ENCODE data around the gene SLC15A4.
"Not testable (repeated sequence)": the region's sequence is repeated elsewhere in the genome, so short reads cannot be mapped to it uniquely, and the experiment has no call there.

Gene SLC15A4

GRCh38 chr12:128852026-128852698 lies 28.4 kb upstream of the SLC15A4 start:
- no peak for ATAC-seq
- TF ChIP-seq TOX (CRISPR knock-in tag; IDR thresholded peaks at IDR 0.05; ENCODE audit: borderline replicate concordance), result no peak
- no peak for TF ChIP-seq ZNF70 (CRISPR knock-in tag; IDR thresholded peaks at IDR 0.05)
- TF ChIP-seq ZNF565 (CRISPR knock-in tag; conservative IDR thresholded peaks at IDR 0.05; ENCODE audit: low read depth), result no peak
- no peak for TF ChIP-seq ZNF8 (CRISPR knock-in tag; IDR thresholded peaks at IDR 0.05)
- TF ChIP-seq ISL1 (CRISPR knock-in tag; IDR thresholded peaks at IDR 0.05), result no peak
- TF ChIP-seq GLIS3 (CRISPR knock-in tag; IDR thresholded peaks at IDR 0.05), result no peak
- no peak for TF ChIP-seq CSRNP3 (CRISPR knock-in tag; IDR thresholded peaks at IDR 0.05)
- TF ChIP-seq, protein P1, sequence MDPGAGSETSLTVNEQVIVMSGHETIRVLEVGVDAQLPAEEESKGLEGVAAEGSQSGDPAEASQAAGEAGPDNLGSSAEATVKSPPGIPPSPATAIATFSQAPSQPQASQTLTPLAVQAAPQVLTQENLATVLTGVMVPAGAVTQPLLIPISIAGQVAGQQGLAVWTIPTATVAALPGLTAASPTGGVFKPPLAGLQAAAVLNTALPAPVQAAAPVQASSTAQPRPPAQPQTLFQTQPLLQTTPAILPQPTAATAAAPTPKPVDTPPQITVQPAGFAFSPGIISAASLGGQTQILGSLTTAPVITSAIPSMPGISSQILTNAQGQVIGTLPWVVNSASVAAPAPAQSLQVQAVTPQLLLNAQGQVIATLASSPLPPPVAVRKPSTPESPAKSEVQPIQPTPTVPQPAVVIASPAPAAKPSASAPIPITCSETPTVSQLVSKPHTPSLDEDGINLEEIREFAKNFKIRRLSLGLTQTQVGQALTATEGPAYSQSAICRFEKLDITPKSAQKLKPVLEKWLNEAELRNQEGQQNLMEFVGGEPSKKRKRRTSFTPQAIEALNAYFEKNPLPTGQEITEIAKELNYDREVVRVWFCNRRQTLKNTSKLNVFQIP (CRISPR knock-in tag; IDR thresholded peaks at IDR 0.05; ENCODE audit: borderline replicate concordance, low read depth), result no peak
- TF ChIP-seq TSHZ2 (CRISPR knock-in tag; IDR thresholded peaks at IDR 0.05), result no peak
- no peak for TF ChIP-seq CSDC2 (CRISPR knock-in tag; IDR thresholded peaks at IDR 0.05)
- TF ChIP-seq TCF4 (CRISPR knock-in tag; IDR thresholded peaks at IDR 0.05; ENCODE audit: borderline replicate concordance), result no peak
- no peak for TF ChIP-seq ZFP3 (CRISPR knock-in tag; IDR thresholded peaks at IDR 0.05)
- TF ChIP-seq, protein P2, sequence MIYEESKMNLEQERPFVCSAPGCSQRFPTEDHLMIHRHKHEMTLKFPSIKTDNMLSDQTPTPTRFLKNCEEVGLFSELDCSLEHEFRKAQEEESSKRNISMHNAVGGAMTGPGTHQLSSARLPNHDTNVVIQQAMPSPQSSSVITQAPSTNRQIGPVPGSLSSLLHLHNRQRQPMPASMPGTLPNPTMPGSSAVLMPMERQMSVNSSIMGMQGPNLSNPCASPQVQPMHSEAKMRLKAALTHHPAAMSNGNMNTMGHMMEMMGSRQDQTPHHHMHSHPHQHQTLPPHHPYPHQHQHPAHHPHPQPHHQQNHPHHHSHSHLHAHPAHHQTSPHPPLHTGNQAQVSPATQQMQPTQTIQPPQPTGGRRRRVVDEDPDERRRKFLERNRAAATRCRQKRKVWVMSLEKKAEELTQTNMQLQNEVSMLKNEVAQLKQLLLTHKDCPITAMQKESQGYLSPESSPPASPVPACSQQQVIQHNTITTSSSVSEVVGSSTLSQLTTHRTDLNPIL (CRISPR knock-in tag; IDR thresholded peaks at IDR 0.05; ENCODE audit: low read depth), result no peak
- TF ChIP-seq PPARA (CRISPR knock-in tag; IDR thresholded peaks at IDR 0.05; ENCODE audit: borderline replicate concordance), result no peak

- not testable (repeated sequence) for ATAC-seq
These were observed 27.7 kb upstream of the SLC15A4 start for GRCh38 chr12:128851429-128851828.

GRCh38 chr12:128850400-128850799 lies 26.6 kb upstream of the SLC15A4 start:
- ATAC-seq, result no peak
- TF ChIP-seq, protein P2 (CRISPR knock-in tag; IDR thresholded peaks at IDR 0.05; ENCODE audit: low read depth), result no peak
- TF ChIP-seq OSR1 (CRISPR knock-in tag; IDR thresholded peaks at IDR 0.05) (no peak), ZNF70 (CRISPR knock-in tag; IDR thresholded peaks at IDR 0.05) (no peak), BACH2 (CRISPR knock-in tag; IDR thresholded peaks at IDR 0.05; ENCODE audit: borderline replicate concordance) (no peak), TCF4 (CRISPR knock-in tag; IDR thresholded peaks at IDR 0.05; ENCODE audit: borderline replicate concordance) (no peak), ZNF565 (CRISPR knock-in tag; conservative IDR thresholded peaks at IDR 0.05; ENCODE audit: low read depth) (no peak), SNAI2 (CRISPR knock-in tag; IDR thresholded peaks at IDR 0.05) (no peak), GLIS3 (CRISPR knock-in tag; IDR thresholded peaks at IDR 0.05) (no peak)

DNA sequence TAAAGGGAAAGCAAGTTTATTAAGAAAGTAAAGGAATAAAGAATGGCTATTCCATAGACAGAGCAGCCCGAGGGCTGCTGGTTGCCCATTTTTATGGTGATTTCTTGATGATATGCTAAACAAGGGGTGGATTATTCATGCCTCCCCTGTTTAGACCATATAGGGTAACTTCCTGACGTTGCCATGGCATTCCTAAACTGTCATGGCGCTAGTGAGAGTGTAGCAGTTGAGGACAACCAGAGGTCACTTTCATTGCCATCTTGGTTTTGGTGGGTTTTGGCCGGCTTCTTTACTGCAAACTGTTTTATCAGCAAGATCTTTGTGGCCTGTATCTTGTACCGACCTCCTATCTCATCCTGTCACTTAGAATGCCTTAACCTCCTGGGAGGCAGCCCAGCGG lies 26.0 kb upstream of the SLC15A4 start:
- ATAC-seq, result not testable (repeated sequence)

GRCh38 chr12:128848371-128848770 lies 24.6 kb upstream of the SLC15A4 start:
- TF ChIP-seq, protein P2 (CRISPR knock-in tag; IDR thresholded peaks at IDR 0.05; ENCODE audit: low read depth), result no peak
- TF ChIP-seq TSHZ2 (CRISPR knock-in tag; IDR thresholded peaks at IDR 0.05) (no peak), ESRRG (CRISPR knock-in tag; IDR thresholded peaks at IDR 0.05) (no peak), TCF4 (CRISPR knock-in tag; IDR thresholded peaks at IDR 0.05; ENCODE audit: borderline replicate concordance) (no peak), CSDC2 (CRISPR knock-in tag; IDR thresholded peaks at IDR 0.05) (no peak), GLIS3 (CRISPR knock-in tag; IDR thresholded peaks at IDR 0.05) (no peak), ARNTL (CRISPR knock-in tag; IDR thresholded peaks at IDR 0.05; ENCODE audit: borderline replicate concordance, low read depth) (no peak), ZNF8 (CRISPR knock-in tag; IDR thresholded peaks at IDR 0.05) (no peak), ZNF565 (CRISPR knock-in tag; conservative IDR thresholded peaks at IDR 0.05; ENCODE audit: low read depth) (no peak)
- ATAC-seq, result no peak

Data from SK-N-SH treated with all-trans-retinoic acid at 6 μM for 48 hours (cell line).